ENCODE data around the gene LRRC38. TPM values are rescaled to one million over a fixed set of nuclear protein-coding genes. Genes with fewer than 3 reads are reported as not detected.

LRRC38 gene
- total and polyA plus RNA-seq, 2 of the 8 experiments (the other 6 are each of a cell fraction or from before 2014, with no cell fraction given), result 0.17 to 0.63 TPM

DNA sequence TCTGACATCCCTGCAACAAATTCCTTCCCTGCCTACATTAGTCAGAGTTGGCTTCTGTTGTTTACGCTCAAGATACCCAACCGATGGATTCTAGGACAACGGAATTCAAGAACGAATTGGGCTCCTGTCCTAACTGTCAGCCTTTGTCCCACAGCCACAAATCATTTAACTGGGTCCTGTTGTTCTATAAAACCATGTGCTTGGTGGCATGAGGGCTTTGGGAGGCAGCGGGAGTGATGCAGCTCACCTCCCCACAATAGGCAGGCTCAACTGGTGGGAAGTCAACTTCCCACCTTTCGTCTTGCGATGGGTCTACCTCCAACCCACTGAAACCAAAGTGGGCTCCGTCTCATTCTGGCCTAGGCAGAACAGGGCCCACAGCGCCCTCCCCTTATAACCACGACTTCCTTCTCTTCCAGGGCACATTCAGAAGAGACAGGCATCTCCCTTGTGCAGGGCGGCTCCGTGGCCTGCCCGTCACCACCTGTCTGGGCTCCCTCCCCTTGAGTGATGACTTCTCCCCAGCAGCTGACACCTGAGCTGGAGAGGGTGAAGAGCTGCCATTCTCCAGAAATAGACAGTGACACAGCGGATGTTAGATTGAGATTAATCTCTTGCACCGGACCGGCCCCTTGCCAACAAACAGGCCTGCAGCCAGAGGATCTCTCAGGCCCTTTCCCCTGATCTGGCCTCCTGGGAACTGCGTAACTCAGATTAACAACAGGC is 26.5 kb downstream of the LRRC38 start:
- Histone ChIP-seq H2BK20ac (ENCODE audit: low read length) (no peak overlapping the region), H2BK5ac (ENCODE audit: low read depth, low read length) (no peak overlapping the region), H2BK120ac (replicated peaks; ENCODE audit: low read depth, low read length) (no peak overlapping the region), H3K23ac (ENCODE audit: insufficient read length) (no peak overlapping the region), H3K23me2 (ENCODE audit: low read depth, low read length) (no peaks in the 10 kb centered on the region; the same call in 1 of the 2 replicates), H3K79me2 (ENCODE audit: control insufficient read depth in 1 of 2, insufficient read depth in 2 of 2, low read length in 2 of 2) (no peaks in the 10 kb centered on the region), H3K56ac (replicated peaks; ENCODE audit: insufficient read length, low read depth, low read length) (no peak overlapping the region), H2AFZ (ENCODE audit: low read length) (no peak overlapping the region), H4K20me1 (replicated peaks in 1 of 2; ENCODE audit: control insufficient read depth in 1 of 2, insufficient read depth in 2 of 2, low read length in 2 of 2) (no peaks in the 10 kb centered on the region), H3K27me3 (replicated peaks in 1 of 4; ENCODE audit: control insufficient read depth in 3 of 4, extremely low read depth in 1 of 4, insufficient read depth in 3 of 4, low read length in 3 of 4) (no peaks in the 10 kb centered on the region), H4K5ac (ENCODE audit: insufficient read length, low read depth, low read length) (no peak overlapping the region), H3K4ac (replicated peaks; ENCODE audit: insufficient read length, low read depth, low read length) (no peak overlapping the region), H3K4me3 (ENCODE audit: extremely low read depth in 1 of 4, insufficient read depth in 2 of 4, low read depth in 3 of 4, low read length in 4 of 4) (no peak overlapping the region), H3K9ac (replicated peaks in 1 of 4; ENCODE audit: extremely low read depth in 1 of 4, low read depth in 3 of 4, low read length in 3 of 4) (no peak overlapping the region), H4K91ac (replicated peaks; ENCODE audit: insufficient read length, low read length) (no peak overlapping the region), H3K9me3 (ENCODE audit: insufficient read depth in 2 of 2, low read depth in 1 of 2, low read length in 1 of 2) (peaks cover 9 to 27% of the 10 kb centered on the region in 2 experiments; a peak in 3 of 4 replicates), H2BK12ac (ENCODE audit: low read depth, low read length) (no peak overlapping the region), H3K79me1 (ENCODE audit: low read depth, low read length) (no peaks in the 10 kb centered on the region; the same call in 1 of the 2 replicates), H3K4me1 (replicated peaks in 1 of 4; ENCODE audit: control insufficient read depth in 3 of 4, insufficient read depth in 4 of 4, low read length in 3 of 4) (no peaks in the 10 kb centered on the region), H3K14ac (ENCODE audit: insufficient read length) (no peak overlapping the region), H3K36me3 (ENCODE audit: control insufficient read depth in 2 of 4, insufficient read depth in 4 of 4, low read length in 3 of 4) (no peaks in the 10 kb centered on the region), H2AK5ac (ENCODE audit: low read depth, low read length) (no peak overlapping the region), H3K4me2 (ENCODE audit: insufficient read depth in 1 of 2, low read depth in 2 of 2, low read length in 2 of 2) (no peak overlapping the region), H3K18ac (ENCODE audit: extremely low read depth, low read length) (no peak overlapping the region), H2BK15ac (ENCODE audit: low read length) (no peak overlapping the region), H4K8ac (ENCODE audit: extremely low read depth, insufficient read depth, low read length) (peak overlapping the region; percentile 45; the same call in 1 of the 2 replicates), H3K27ac (ENCODE audit: low read depth, low read length) (no peak overlapping the region)
- TF ChIP-seq EGR1 (IDR thresholded peaks at IDR 0.05; ENCODE audit: borderline replicate concordance, low read depth, low read length) (no peak), JUN (IDR thresholded peaks at IDR 0.05; ENCODE audit: low read depth, low read length) (no peak)
- TF ChIP-seq, protein P1, sequence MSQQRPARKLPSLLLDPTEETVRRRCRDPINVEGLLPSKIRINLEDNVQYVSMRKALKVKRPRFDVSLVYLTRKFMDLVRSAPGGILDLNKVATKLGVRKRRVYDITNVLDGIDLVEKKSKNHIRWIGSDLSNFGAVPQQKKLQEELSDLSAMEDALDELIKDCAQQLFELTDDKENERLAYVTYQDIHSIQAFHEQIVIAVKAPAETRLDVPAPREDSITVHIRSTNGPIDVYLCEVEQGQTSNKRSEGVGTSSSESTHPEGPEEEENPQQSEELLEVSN (IDR thresholded peaks at IDR 0.05), result no peak
- DNase-seq (ENCODE audit: low read depth in 1 of 2, low spot score in 2 of 2) (no peak), FAIRE-seq (no peak)
- WGBS, 2 experiments (ENCODE audit: extremely low coverage in 1 of 2, insufficient coverage in 1 of 2, insufficient read length in 1 of 2, insufficient replicate concordance in 2 of 2, low coverage in 1 of 2, low lambda C conversion rate in 2 of 2, missing lambda C conversion rate in 1 of 2), result 91% methylated on average over 17 of the region's 17 CpGs; no CpG with 5 or more reads in 1 of the 2 experiments
- ChIA-PET POLR2A (ENCODE audit: partially characterized antibody) (no interaction called here), CTCF (ENCODE audit: partially characterized antibody) (no interaction called here)
